HepG2 (cell line): ENCODE data around the gene MTHFR. TPM values are rescaled to one million over a fixed set of nuclear protein-coding genes. Genes with fewer than 3 reads are reported as not detected.

Experiments used
- ATF7 ChIP-seq, 2 experiments: fragments of 450-650 bp in 1 of 2; sonication (generic) in 1 of 2; formaldehyde crosslinking in 1 of 2; IDR thresholded peaks; 2 replicates each; pipeline versions ENCODE4 v1.4.0 to v1.6.1; 2016 to 2020; ENCODE audit warnings: antibody characterized with exemption in 1 of 2, mild to moderate bottlenecking in 1 of 2, missing genetic modification reagents in 1 of 2
- BCL6 ChIP-seq: IDR thresholded peaks from 2 replicates; pipeline ENCODE4 v1.6.1; 2016; ENCODE audit warnings: missing genetic modification reagents, missing compliant biosample characterization
- CEBPZ ChIP-seq: IDR thresholded peaks from 2 replicates; pipeline ENCODE4 v1.6.1; 2012; ENCODE audit warnings: low read length, improper control_type of control experiment
- CERS6 ChIP-seq: sonication (generic); formaldehyde crosslinking; IDR thresholded peaks from 2 replicates; pipeline ENCODE4 v1.5.0; 2020; ENCODE audit warnings: missing genetic modification reagents
- DZIP1 ChIP-seq: sonication (generic); formaldehyde crosslinking; IDR thresholded peaks from 2 replicates; pipeline ENCODE4 v1.5.0; 2020; ENCODE audit warnings: mild to moderate bottlenecking, missing genetic modification reagents
- ELF3 ChIP-seq: IDR thresholded peaks from 2 replicates; pipeline ENCODE4 v1.6.1; 2016; ENCODE audit warnings: missing genetic modification reagents, missing compliant biosample characterization
- NFKBIZ ChIP-seq: IDR thresholded peaks from 2 replicates; pipeline ENCODE4 v1.6.1; 2018; ENCODE audit warnings: missing genetic modification reagents, missing compliant biosample characterization
- PAXIP1 ChIP-seq: sonication (generic); formaldehyde crosslinking; conservative IDR thresholded peaks from 2 replicates; pipeline ENCODE4 v1.4.0; 2020; ENCODE audit warnings: mild to moderate bottlenecking, missing genetic modification reagents, moderate library complexity
- ZNF20 ChIP-seq: sonication (generic); formaldehyde crosslinking; IDR thresholded peaks from 2 replicates; pipeline ENCODE4 v1.4.0; 2020; ENCODE audit warnings: mild to moderate bottlenecking, moderate library complexity, missing genetic modification reagents
- ZNF770 ChIP-seq: sonication (generic); formaldehyde crosslinking; IDR thresholded peaks from 2 replicates; pipeline ENCODE4 v1.5.0; 2020; ENCODE audit warnings: mild to moderate bottlenecking, missing genetic modification reagents
- ZNF800 ChIP-seq: sonication (generic); formaldehyde crosslinking; IDR thresholded peaks from 2 replicates; pipeline ENCODE4 v1.4.0; 2020; ENCODE audit warnings: missing genetic modification reagents
- polyA plus RNA-seq, 8 experiments: library from polyadenylated mRNA; depleted of rRNA in 3 of 8; stranded (reverse) in 7 of 8; unstranded in 1 of 8; fragments of >200 nt; fragmentation: Illumina TruSeq in 4 of 8; extraction: Trizol in 4 of 8; gene quantifications; 2 replicates each; pipeline versions ENCODE4 v1.2.1 to v1.2.3, GENCODE V29; 2011 to 2016; ENCODE audit warnings: low read depth in 4 of 8, missing spikeins in 1 of 8, mixed read lengths in 1 of 8; ENCODE audit not compliant: insufficient read depth in 1 of 8
- total RNA-seq, 5 experiments: library from RNA; depleted of rRNA; stranded (reverse); fragments of >200 nt; fragmentation: Illumina TruSeq; extraction: Trizol; gene quantifications; 2 replicates each; pipeline ENCODE4 v1.2.3, GENCODE V29; 2016; ENCODE audit warnings: low read depth in 1 of 5

Gene MTHFR
- total and polyA plus RNA-seq, 2 of the 13 experiments (the other 11 are each of a cell fraction or from before 2014, with no cell fraction given): 3.8 to 8.2 TPM

- TF ChIP-seq ATF7 (IDR thresholded peaks at IDR 0.05): peak; percentile 18; the same call in 1 of the 2 replicates
- peak; percentile 80; the same call in 1 of the 2 replicates for TF ChIP-seq ATF7 (CRISPR knock-in tag; IDR thresholded peaks at IDR 0.05)
- TF ChIP-seq ELF3 (CRISPR knock-in tag): peak; percentile 94
- TF ChIP-seq DZIP1 (CRISPR knock-in tag): no peak
- TF ChIP-seq ZNF770: peak; percentile 50; the same call in 1 of the 2 replicates
- no peak for TF ChIP-seq CERS6 (CRISPR knock-in tag)
- TF ChIP-seq PAXIP1 (CRISPR knock-in tag): peak; percentile 98
- TF ChIP-seq CEBPZ: no peak
- TF ChIP-seq BCL6 (CRISPR knock-in tag): peak; percentile 93
- no peak for TF ChIP-seq ZNF20
- TF ChIP-seq ZNF800 (CRISPR knock-in tag): peak; percentile 81; the same call in 1 of the 2 replicates
- TF ChIP-seq NFKBIZ (CRISPR knock-in tag): peak; percentile 66; the same call in 1 of the 2 replicates
Measured at GRCh38 chr1:11842154-11843041, 36.6 kb upstream of the MTHFR start (continued).
